Type B pancreatic cell (in vitro differentiated cells): Measurements from ENCODE around the gene CSNK1G3. TPM values are rescaled to one million over a fixed set of nuclear protein-coding genes. Genes with fewer than 3 reads are reported as not detected.

Source experiments
- DNase-seq: peaks from one replicate; pipeline ENCODE4 v3.0.0; 2021; ENCODE audit warnings: mixed read lengths; ENCODE audit not compliant: unreplicated experiment; ENCODE audit errors: extremely low spot score
- H3K27ac Mint-ChIP-seq: 2 replicates; pipeline ENCODE4 v1.8.0; 2021; ENCODE audit warnings: mild to moderate bottlenecking, mixed read lengths
- H3K27me3 Mint-ChIP-seq: 2 replicates; pipeline ENCODE4 v1.8.0; 2021; ENCODE audit warnings: mixed read lengths
- H3K36me3 Mint-ChIP-seq: 2 replicates; pipeline ENCODE4 v1.8.0; 2021; ENCODE audit warnings: mixed read lengths
- H3K4me1 Mint-ChIP-seq: one replicate; pipeline ENCODE4 v1.8.0; 2021; ENCODE audit warnings: mixed read lengths; ENCODE audit not compliant: unreplicated experiment
- H3K4me3 Mint-ChIP-seq: 2 replicates; pipeline ENCODE4 v1.8.0; 2021; ENCODE audit warnings: mild to moderate bottlenecking, mixed read lengths
- H3K9me3 Mint-ChIP-seq: 2 replicates; pipeline ENCODE4 v1.8.0; 2021; ENCODE audit warnings: mixed read lengths
- CTCF ChIP-seq: fragments of 200-600 bp; sonication (generic); conservative IDR thresholded peaks from 2 replicates; pipeline ENCODE4 v1.5.0; 2021; ENCODE audit warnings: antibody characterized with exemption, mild to moderate bottlenecking
- total RNA-seq: library from RNA; stranded (reverse); gene quantifications from 2 replicates; pipeline ENCODE4 v1.2.1, GENCODE V29; 2021; ENCODE audit warnings: low replicate concordance

CSNK1G3 gene
- total RNA-seq, 1 donor from 2014 or later = 43.6 TPM

GRCh38 chr5:123524146-123524545 lies 12.2 kb downstream of the CSNK1G3 start:
- Mint-ChIP-seq H3K27me3 (no peaks in the 10 kb centered on the region), H3K27ac (no peak overlapping the region), H3K4me1 (peaks cover 10% of the 10 kb centered on the region), H3K36me3 (peaks cover 3% of the 10 kb centered on the region), H3K9me3 (no peaks in the 10 kb centered on the region), H3K4me3 (no peak overlapping the region)
- TF ChIP-seq CTCF = no peak
- no peak for DNase-seq

- no peaks in the 10 kb centered on the region for H3K9me3 Mint-ChIP-seq
- H3K27me3 Mint-ChIP-seq = no peaks in the 10 kb centered on the region
- H3K4me1 Mint-ChIP-seq = peaks cover 17% of the 10 kb centered on the region
- H3K36me3 Mint-ChIP-seq = peaks cover 3% of the 10 kb centered on the region
- DNase-seq = no peak
- no peak overlapping the region for H3K4me3 Mint-ChIP-seq
- no peak for TF ChIP-seq CTCF
- H3K27ac Mint-ChIP-seq = no peak overlapping the region
Measured at GRCh38 chr5:123527190-123527589, 15.2 kb downstream of the CSNK1G3 start.

- no peak for DNase-seq
- Mint-ChIP-seq H3K27ac (no peak overlapping the region), H3K4me3 (no peak overlapping the region), H3K36me3 (peaks cover 3% of the 10 kb centered on the region), H3K27me3 (no peaks in the 10 kb centered on the region), H3K4me1 (peaks cover 17% of the 10 kb centered on the region), H3K9me3 (no peaks in the 10 kb centered on the region)
- no peak for TF ChIP-seq CTCF
Measured at GRCh38 chr5:123528065-123528464, 16.1 kb downstream of the CSNK1G3 start.

- no peaks in the 10 kb centered on the region for H3K27me3 Mint-ChIP-seq
- peaks cover 16% of the 10 kb centered on the region for H3K4me1 Mint-ChIP-seq
- no peak overlapping the region for H3K4me3 Mint-ChIP-seq
- DNase-seq = no peak
- H3K27ac Mint-ChIP-seq = no peak overlapping the region
- no peak for TF ChIP-seq CTCF
- H3K9me3 Mint-ChIP-seq = no peaks in the 10 kb centered on the region
- H3K36me3 Mint-ChIP-seq = peaks cover 3% of the 10 kb centered on the region
Measured at GRCh38 chr5:123528878-123529277, 16.9 kb downstream of the CSNK1G3 start.

- peaks cover 3% of the 10 kb centered on the region for H3K36me3 Mint-ChIP-seq
- peaks cover 10% of the 10 kb centered on the region for H3K4me1 Mint-ChIP-seq
- TF ChIP-seq CTCF = no peak
- DNase-seq = no peak
- H3K27ac Mint-ChIP-seq = no peak overlapping the region
- no peaks in the 10 kb centered on the region for H3K27me3 Mint-ChIP-seq
- H3K9me3 Mint-ChIP-seq = no peaks in the 10 kb centered on the region
- H3K4me3 Mint-ChIP-seq = no peak overlapping the region
Measured at GRCh38 chr5:123530728-123531127, 18.8 kb downstream of the CSNK1G3 start.

- no peaks in the 10 kb centered on the region for H3K9me3 Mint-ChIP-seq
- H3K36me3 Mint-ChIP-seq = no peaks in the 10 kb centered on the region
- no peak for DNase-seq
- no peaks in the 10 kb centered on the region for H3K4me1 Mint-ChIP-seq
- no peak for TF ChIP-seq CTCF
- no peak overlapping the region for H3K4me3 Mint-ChIP-seq
- H3K27ac Mint-ChIP-seq = no peak overlapping the region
- no peaks in the 10 kb centered on the region for H3K27me3 Mint-ChIP-seq
Measured at GRCh38 chr5:123535648-123536047, 23.7 kb downstream of the CSNK1G3 start.
